H1 (cell line): ENCODE measurements around the gene TRIM28. TPM values are rescaled to one million over a fixed set of nuclear protein-coding genes. Genes with fewer than 3 reads are reported as not detected.

Experiments
- CTCF ChIA-PET: fragments of 300-600 bp; sonication (Branson Sonifier 250); formaldehyde crosslinking; loops from one replicate; lab custom pipeline; 2021; ENCODE audit not compliant: partially characterized antibody; lab: Charles Lee
- POLR2A ChIA-PET: fragments of 300-600 bp; sonication (Branson Sonifier 250); formaldehyde crosslinking; loops from one replicate; lab custom pipeline; 2021; ENCODE audit warnings: inconsistent platforms; ENCODE audit not compliant: partially characterized antibody; lab: Charles Lee
- DNase-seq, 2 experiments: peaks; one replicate each; pipeline versions ENCODE4 v3.0.0 to v3.0.0-alpha.2; 2010 to 2022; ENCODE audit warnings: low spot score in 2 of 2, low read depth in 1 of 2, mixed read lengths in 1 of 2
- FAIRE-seq: peaks from 2 replicates; lab custom pipeline; 2011; peaks lifted over from hg19 to GRCh38; lab: Jason Lieb, UNC
- H2AFZ ChIP-seq: 2 replicates; pipeline ENCODE4 v1.8.1; 2012; ENCODE audit warnings: low read length, inconsistent platforms
- H2AK5ac ChIP-seq: 2 replicates; pipeline ENCODE4 v1.6.1; 2013; ENCODE audit warnings: low read depth, low read length
- H2BK120ac ChIP-seq: replicated peaks from 2 replicates; pipeline ENCODE3; 2013; ENCODE audit warnings: low read depth, low read length, inconsistent platforms
- H2BK12ac ChIP-seq: 2 replicates; pipeline ENCODE4 v1.6.1; 2013; ENCODE audit warnings: low read depth, low read length
- H2BK15ac ChIP-seq: 2 replicates; pipeline ENCODE4 v1.6.1; 2013; ENCODE audit warnings: low read length
- H2BK20ac ChIP-seq: 2 replicates; pipeline ENCODE4 v1.6.1; 2013; ENCODE audit warnings: low read length
- H2BK5ac ChIP-seq: 2 replicates; pipeline ENCODE4 v1.6.1; 2013; ENCODE audit warnings: low read depth, low read length
- H3K14ac ChIP-seq: 2 replicates; pipeline ENCODE4 v1.6.1; 2013; ENCODE audit warnings: inconsistent platforms; ENCODE audit not compliant: insufficient read length
- H3K18ac ChIP-seq: 2 replicates; pipeline ENCODE4 v1.6.1; 2013; ENCODE audit warnings: low read length; ENCODE audit errors: extremely low read depth
- H3K23ac ChIP-seq: 2 replicates; pipeline ENCODE4 v1.6.1; 2013; ENCODE audit warnings: inconsistent platforms; ENCODE audit not compliant: insufficient read length
- H3K23me2 ChIP-seq: 2 replicates; pipeline ENCODE4 v1.6.1; 2013; ENCODE audit warnings: low read depth, low read length
- H3K27ac ChIP-seq: 2 replicates; pipeline ENCODE4 v1.6.1; 2011; ENCODE audit warnings: low read depth, low read length, inconsistent platforms
- H3K27me3 ChIP-seq, 4 experiments: replicated peaks in 1 of 4; 1 replicate in 1 of 4; 2 replicates in 3 of 4; pipeline versions ENCODE4 v1.6.1 to v1.8.1; 2011 to 2013; ENCODE audit warnings: low read length in 3 of 4, mild to moderate bottlenecking in 3 of 4, inconsistent platforms in 2 of 4, mixed read lengths in 2 of 4, moderate library complexity in 1 of 4; ENCODE audit not compliant: control insufficient read depth in 3 of 4, insufficient read depth in 3 of 4; ENCODE audit errors: extremely low read depth in 1 of 4
- H3K36me3 ChIP-seq, 4 experiments: 2 replicates each; pipeline versions ENCODE4 v1.6.1 to v1.8.1; 2011 to 2013; ENCODE audit warnings: mild to moderate bottlenecking in 4 of 4, low read length in 3 of 4, moderate library complexity in 2 of 4, control low read depth in 1 of 4, inconsistent platforms in 1 of 4; ENCODE audit not compliant: insufficient read depth in 4 of 4, control insufficient read depth in 2 of 4
- H3K4ac ChIP-seq: replicated peaks from 2 replicates; pipeline ENCODE3; 2013; ENCODE audit warnings: low read length, low read depth, mixed read lengths, inconsistent platforms; ENCODE audit not compliant: insufficient read length
- H3K4me1 ChIP-seq, 4 experiments: replicated peaks in 1 of 4; 1 replicate in 1 of 4; 2 replicates in 3 of 4; pipeline versions ENCODE4 v1.6.1 to v1.8.1; 2011 to 2013; ENCODE audit warnings: low read length in 3 of 4, inconsistent platforms in 2 of 4, mixed read lengths in 1 of 4; ENCODE audit not compliant: insufficient read depth in 4 of 4, control insufficient read depth in 3 of 4
- H3K4me2 ChIP-seq, 2 experiments: 2 replicates each; pipeline versions ENCODE4 v1.6.1 to v1.8.1; 2011 to 2013; ENCODE audit warnings: low read depth in 2 of 2, low read length in 2 of 2, control low read depth in 1 of 2, inconsistent platforms in 1 of 2, mild to moderate bottlenecking in 1 of 2; ENCODE audit not compliant: insufficient read depth in 1 of 2
- H3K4me3 ChIP-seq, 4 experiments: fragments of 200-600, 300-600 bp in 1 of 4; sonication (generic), shearing (Covaris generic), sonication (Bioruptor Twin) in 1 of 4; 2 replicates each; pipeline versions ENCODE4 v1.5.1 to v1.8.1; 2011 to 2016; ENCODE audit warnings: low read length in 4 of 4, low read depth in 3 of 4, control low read depth in 2 of 4, inconsistent platforms in 2 of 4, mild to moderate bottlenecking in 2 of 4, mixed read lengths in 1 of 4, moderate library complexity in 1 of 4; ENCODE audit not compliant: insufficient read depth in 2 of 4; ENCODE audit errors: extremely low read depth in 1 of 4
- H3K56ac ChIP-seq: replicated peaks from 2 replicates; pipeline ENCODE3; 2013; ENCODE audit warnings: low read depth, mild to moderate bottlenecking, mixed read lengths, low read length, inconsistent platforms; ENCODE audit not compliant: insufficient read length
- H3K79me1 ChIP-seq: 2 replicates; pipeline ENCODE4 v1.6.1; 2013; ENCODE audit warnings: low read depth, low read length, control low read depth
- H3K79me2 ChIP-seq, 2 experiments: 2 replicates each; pipeline versions ENCODE4 v1.6.1 to v1.8.1; 2012 to 2013; ENCODE audit warnings: low read length in 2 of 2, mild to moderate bottlenecking in 2 of 2, inconsistent platforms in 1 of 2; ENCODE audit not compliant: insufficient read depth in 2 of 2, control insufficient read depth in 1 of 2
- H3K9ac ChIP-seq, 4 experiments: replicated peaks in 1 of 4; 1 replicate in 1 of 4; 2 replicates in 3 of 4; pipeline versions ENCODE4 v1.6.1 to v1.8.1; 2011 to 2013; ENCODE audit warnings: low read depth in 3 of 4, low read length in 3 of 4, control low read depth in 2 of 4, mild to moderate bottlenecking in 2 of 4, moderate library complexity in 2 of 4, inconsistent platforms in 1 of 4; ENCODE audit errors: extremely low read depth in 1 of 4
- H3K9me3 ChIP-seq, 2 experiments: 2 replicates each; pipeline versions ENCODE4 v1.6.1 to v1.8.1; 2012 to 2013; ENCODE audit warnings: mild to moderate bottlenecking in 2 of 2, moderate library complexity in 2 of 2, control low read depth in 1 of 2, inconsistent platforms in 1 of 2, low read depth in 1 of 2, low read length in 1 of 2, mixed read lengths in 1 of 2; ENCODE audit not compliant: insufficient read depth in 2 of 2
- H4K20me1 ChIP-seq, 2 experiments: replicated peaks in 1 of 2; 2 replicates each; pipeline versions ENCODE3 to v1.8.1; 2011 to 2013; ENCODE audit warnings: inconsistent platforms in 2 of 2, low read length in 2 of 2, mild to moderate bottlenecking in 1 of 2; ENCODE audit not compliant: insufficient read depth in 2 of 2, control insufficient read depth in 1 of 2
- H4K5ac ChIP-seq: 2 replicates; pipeline ENCODE4 v1.6.1; 2013; ENCODE audit warnings: low read length, low read depth, mixed read lengths, inconsistent platforms; ENCODE audit not compliant: insufficient read length
- H4K8ac ChIP-seq: 2 replicates; pipeline ENCODE4 v1.8.0; 2013; ENCODE audit warnings: mild to moderate bottlenecking, moderate library complexity, low read length, inconsistent platforms; ENCODE audit not compliant: insufficient read depth; ENCODE audit errors: extremely low read depth
- H4K91ac ChIP-seq: replicated peaks from 2 replicates; pipeline ENCODE3; 2013; ENCODE audit warnings: low read length, mixed read lengths, inconsistent platforms; ENCODE audit not compliant: insufficient read length
- BRCA1 ChIP-seq: IDR thresholded peaks from 2 replicates; pipeline ENCODE4 v1.6.1; 2012; ENCODE audit warnings: low read depth, low read length, improper control_type of control experiment
- E2F6 ChIP-seq: IDR thresholded peaks from 2 replicates; pipeline ENCODE4 v1.6.1; 2012; ENCODE audit warnings: inconsistent platforms
- GABPA ChIP-seq: IDR thresholded peaks from 2 replicates; pipeline ENCODE4 v1.6.1; 2011; ENCODE audit warnings: mild to moderate bottlenecking, low read length, moderate library complexity, borderline replicate concordance; ENCODE audit not compliant: insufficient read depth
- KDM4A ChIP-seq: IDR thresholded peaks from one replicate; pipeline ENCODE4 v1.7.1; 2012; ENCODE audit warnings: low read depth, mild to moderate bottlenecking, moderate library complexity, low read length, inconsistent platforms; ENCODE audit not compliant: severe bottlenecking
- POLR2AphosphoS5 ChIP-seq: IDR thresholded peaks from 2 replicates; pipeline ENCODE4 v1.6.1; 2011; ENCODE audit warnings: low read depth, low read length
- RBBP5 ChIP-seq: IDR thresholded peaks from 2 replicates; pipeline ENCODE4 v1.7.1; 2012; ENCODE audit warnings: low read depth, mild to moderate bottlenecking, inconsistent platforms, low read length, moderate library complexity, borderline replicate concordance
- SAP30 ChIP-seq: fragments of 300-600 bp; sonication (generic); IDR thresholded peaks from 2 replicates; pipeline ENCODE4 v1.7.1; 2012; ENCODE audit warnings: low read length, moderate library complexity, mild to moderate bottlenecking, inconsistent platforms; ENCODE audit not compliant: insufficient read depth, insufficient replicate concordance
- TAF1 ChIP-seq: IDR thresholded peaks from 2 replicates; pipeline ENCODE4 v1.6.1; 2011; ENCODE audit warnings: mild to moderate bottlenecking, low read depth, low read length
- WGBS, 2 experiments: shearing (Covaris generic) in 1 of 2; methylation state at CpG; one replicate each; pipeline versions ENCODE4 v1.1.6 to v1.1.7; 2013 to 2015; ENCODE audit warnings: low lambda C conversion rate in 2 of 2, mixed read lengths in 2 of 2, inconsistent platforms in 1 of 2, low coverage in 1 of 2, missing lambda C conversion rate in 1 of 2; ENCODE audit not compliant: insufficient replicate concordance in 2 of 2, insufficient coverage in 1 of 2, insufficient read length in 1 of 2; ENCODE audit errors: extremely low coverage in 1 of 2, missing lambda C conversion rate in 1 of 2; 5-methylcytosine and 5-hydroxymethylcytosine counted together
- polyA plus RNA-seq, 7 experiments: library from polyadenylated mRNA; depleted of rRNA in 3 of 7; stranded (reverse) in 5 of 7; unstranded in 2 of 7; fragments of >200 nt in 5 of 7; fragments of 200-250 nt in 2 of 7; gene quantifications; 1 replicate in 5 of 7; 2 replicates in 1 of 7; 4 replicates in 1 of 7; pipeline versions ENCODE4 v1.2.1 to v1.2.3, GENCODE V29; 2011 to 2013; ENCODE audit warnings: missing spikeins in 2 of 7, mixed read lengths in 2 of 7
- total RNA-seq: library from RNA; stranded (reverse); fragmentation: NEBNext Ultra II Directional; extraction: Animal tissue kit (Norgen Biotek cat#: 25700); gene quantifications from 2 replicates; pipeline ENCODE4 v1.2.1, GENCODE V29; 2021

Gene TRIM28
- total and polyA plus RNA-seq, 2 of the 8 experiments (the other 6 are each of a cell fraction or from before 2014, with no cell fraction given) = 1,433 to 1,442 TPM

GRCh38 chr19:58562122-58563033 lies 18.5 kb downstream of the TRIM28 start:
- Histone ChIP-seq H3K4me2 (peak overlapping the region; percentile 69 to 86), H3K23me2 (peaks cover 23% of the 10 kb centered on the region), H3K18ac (peak overlapping the region; percentile 71), H3K36me3 (peaks cover 0 to 3% (median 1%) of the 10 kb centered on the region in 4 experiments; a peak in 2 of 8 replicates), H3K27ac (no peak overlapping the region), H3K79me1 (no peaks in the 10 kb centered on the region; the same call in 1 of the 2 replicates), H4K5ac (no peak overlapping the region), H2AFZ (no peak overlapping the region), H2BK20ac (0 out of 2 replicates have a peak overlapping the region, but pooled peaks have one; percentile 61), H4K91ac (peak overlapping the region; percentile 77), H2BK120ac (no peak overlapping the region), H3K56ac (no peak overlapping the region), H4K8ac (peak overlapping the region; percentile 52; the same call in 1 of the 2 replicates), H3K79me2 (peaks cover 3 to 7% of the 10 kb centered on the region in 2 experiments), H2AK5ac (peak overlapping the region; percentile 84; the same call in 1 of the 2 replicates), H3K9ac (peak overlapping the region in 3 of 4 experiments; percentile 42 to 45 (median 42); a peak in 6 of 7 replicates), H3K4ac (peak overlapping the region; percentile 94), H2BK15ac (no peak overlapping the region; the same call in 1 of the 2 replicates), H3K9me3 (no peaks in the 10 kb centered on the region), H4K20me1 (peaks cover 0 to 4% of the 10 kb centered on the region in 2 experiments), H3K23ac (no peak overlapping the region), H3K14ac (no peak overlapping the region), H3K4me1 (peaks cover 0 to 29% (median 12%) of the 10 kb centered on the region in 4 experiments; a peak in 6 of 7 replicates), H2BK12ac (peak overlapping the region; percentile 75; the same call in 1 of the 2 replicates), H2BK5ac (peak overlapping the region; percentile 52; the same call in 1 of the 2 replicates), H3K4me3 (peak overlapping the region; percentile 25 to 55 (median 32)), H3K27me3 (peaks cover 0 to 16% (median 6%) of the 10 kb centered on the region in 4 experiments; a peak in 4 of 7 replicates)
- 65% methylated on average over 76 of the region's 107 CpGs; no CpG with 5 or more reads in 1 of the 2 experiments for WGBS, 2 experiments
- FAIRE-seq (no peak), DNase-seq (no peak)
- CTCF ChIA-PET = interaction anchor here (1.1 to 7.3 kb wide), 6 partner anchors 10 to 48 kb away, joined by 3 to 35 read pairs (median 4); partner anchors contain the start of gene ZBTB45
- POLR2A ChIA-PET = interaction anchor here (0.5 to 17.2 kb wide), 9 partner anchors 8 to 57 kb away, joined by 3 to 434 read pairs (median 4); partner anchors contain the start of genes CHMP2A, MZF1, SLC27A5 and TRIM28
- no peak for TF ChIP-seq RBBP5
- TF ChIP-seq KDM4A = peak; percentile 23
- peak; percentile 69 for TF ChIP-seq E2F6
- TF ChIP-seq TAF1 = peak; percentile 35; the same call in 1 of the 2 replicates
- TF ChIP-seq POLR2AphosphoS5 = peak; percentile 16; the same call in 1 of the 2 replicates
- no peak for TF ChIP-seq BRCA1
- no peak for TF ChIP-seq SAP30
- TF ChIP-seq GABPA = peak; percentile 18; the same call in 1 of the 2 replicates
